A172 (cell line): Measurements from ENCODE around the gene ST6GAL1. TPM values are rescaled to one million over a fixed set of nuclear protein-coding genes. Genes with fewer than 3 reads are reported as not detected.
A peak's percentile ranks its signal among the peaks of the same experiment; 100 is the strongest.

Experiments used
- DNase-seq: peaks from one replicate; pipeline ENCODE4 v3.0.0-alpha.2; 2015; ENCODE audit warnings: low spot score
- total RNA-seq: library from RNA; depleted of rRNA; stranded (reverse); fragments of >200 nt; shearing (Covaris generic); gene quantifications from 2 replicates; pipeline ENCODE4 v1.2.3, GENCODE V29; 2014

ST6GAL1 gene
- total RNA-seq, 1 experiment from 2014 or later: 5.3 TPM

GRCh38 chr3:186915806-186916796 lies 14.2 kb upstream of the ST6GAL1 start:
- no peak for DNase-seq

GRCh38 chr3:186917512-186918312 lies 12.6 kb upstream of the ST6GAL1 start:
- DNase-seq: no peak

- no peak for DNase-seq
These were observed 10.0 kb upstream of the ST6GAL1 start for GRCh38 chr3:186920301-186920700.

GRCh38 chr3:186920796-186921195 lies 9.5 kb upstream of the ST6GAL1 start:
- no peak for DNase-seq

- DNase-seq: no peak
These were observed 8.7 kb upstream of the ST6GAL1 start for GRCh38 chr3:186921578-186921977.

GRCh38 chr3:186922224-186922623 lies 8.1 kb upstream of the ST6GAL1 start:
- no peak for DNase-seq

- DNase-seq: no peak
These were observed 7.5 kb upstream of the ST6GAL1 start for GRCh38 chr3:186922790-186923189.

- no peak for DNase-seq
These were observed 7.1 kb upstream of the ST6GAL1 start for GRCh38 chr3:186923241-186923640.

GRCh38 chr3:186925826-186926225 lies 4.5 kb upstream of the ST6GAL1 start:
- DNase-seq: no peak

GRCh38 chr3:186929186-186929585 lies 1.1 kb upstream of the ST6GAL1 start:
- DNase-seq: no peak

GRCh38 chr3:186929685-186930084 lies 641 bp upstream of the ST6GAL1 start:
- DNase-seq: no peak

- peak; percentile 62 for DNase-seq
These were observed 560 bp downstream of the ST6GAL1 start for GRCh38 chr3:186930641-186931531.

GRCh38 chr3:186931532-186932280 lies 1.4 kb downstream of the ST6GAL1 start:
- DNase-seq: no peak

- no peak for DNase-seq
These were observed 2.2 kb downstream of the ST6GAL1 start for GRCh38 chr3:186932281-186933181.

GRCh38 chr3:186933816-186934215 lies 3.5 kb downstream of the ST6GAL1 start:
- DNase-seq: no peak

- no peak for DNase-seq
These were observed 4.8 kb downstream of the ST6GAL1 start for GRCh38 chr3:186935133-186935532.

GRCh38 chr3:186937017-186937875 lies 6.9 kb downstream of the ST6GAL1 start:
- no peak for DNase-seq

- DNase-seq: peak; percentile 23
These were observed 8.4 kb downstream of the ST6GAL1 start for GRCh38 chr3:186938716-186939115.

- DNase-seq: no peak
These were observed 9.2 kb downstream of the ST6GAL1 start for GRCh38 chr3:186939536-186939935.
